PC-3 (cell line): ENCODE measurements around the gene GSG1L. TPM values are rescaled to one million over a fixed set of nuclear protein-coding genes. Genes with fewer than 3 reads are reported as not detected.

Source experiments
- ATAC-seq: fragments of 200-7000 bp; cut with Tn5 transposase; 2 replicates; pipeline ENCODE4 v1.9.1; 2020; ENCODE audit warnings: mild to moderate bottlenecking, moderate library complexity
- BruUV-seq: library from RNA; stranded (reverse); fragments of 400-500 nt; replicated peaks from 2 replicates; lab custom pipeline; 2021; lab: Mats Ljungman, UMichigan
- CTCF ChIA-PET: fragments of 300-600 bp; sonication (Branson Sonifier 250); formaldehyde crosslinking; loops from one replicate; lab custom pipeline; 2022; ENCODE audit warnings: antibody characterized with exemption; lab: Charles Lee
- POLR2A ChIA-PET: fragments of 300-600 bp; sonication (Branson Sonifier 250); formaldehyde crosslinking; loops from one replicate; lab custom pipeline; 2022; ENCODE audit warnings: antibody characterized with exemption; ENCODE audit not compliant: unreplicated experiment; lab: Charles Lee
- DNase-seq: peaks from one replicate; pipeline ENCODE4 v3.0.0-alpha.2; 2015
- H2AFZ ChIP-seq: fragments of 300-600 bp; sonication (generic); 2 replicates; pipeline ENCODE4 v1.6.0; 2016; ENCODE audit warnings: antibody characterized with exemption, low read length
- H3F3A ChIP-seq: fragments of 300-600 bp; sonication (generic); one replicate; pipeline ENCODE4 v1.6.0; 2017; ENCODE audit warnings: antibody characterized with exemption, low read length, control low read depth, mild to moderate bottlenecking; ENCODE audit not compliant: unreplicated experiment
- H3K27ac ChIP-seq: fragments of 300-600 bp; sonication (generic); 2 replicates; pipeline ENCODE4 v1.5.1; 2016; ENCODE audit warnings: mild to moderate bottlenecking, low read length
- H3K27me3 ChIP-seq: fragments of 300-600 bp; sonication (generic); 2 replicates; pipeline ENCODE4 v1.6.1; 2016; ENCODE audit warnings: low read length, mixed read lengths
- H3K36me3 ChIP-seq: fragments of 300-600 bp; sonication (generic); 2 replicates; pipeline ENCODE4 v1.6.1; 2016; ENCODE audit warnings: low read depth, mixed run types, low read length, mixed read lengths
- H3K4me1 ChIP-seq: fragments of 300-600 bp; sonication (generic); 2 replicates; pipeline ENCODE4 v1.5.1; 2016; ENCODE audit warnings: low read length; ENCODE audit not compliant: insufficient read depth
- H3K4me2 ChIP-seq: fragments of 300-600 bp; sonication (generic); 2 replicates; pipeline ENCODE4 v1.6.0; 2016; ENCODE audit warnings: low read length
- H3K4me3 ChIP-seq: fragments of 300-600 bp; sonication (generic); 2 replicates; pipeline ENCODE4 v1.5.1; 2016; ENCODE audit warnings: mild to moderate bottlenecking, low read length, mixed read lengths
- H3K79me2 ChIP-seq: fragments of 300-600 bp; sonication (generic); 2 replicates; pipeline ENCODE4 v1.6.1; 2017; ENCODE audit warnings: low read length, mixed read lengths
- H3K9ac ChIP-seq: fragments of 300-600 bp; sonication (generic); 2 replicates; pipeline ENCODE4 v1.6.0; 2016; ENCODE audit warnings: mild to moderate bottlenecking, low read length
- H3K9me2 ChIP-seq: fragments of 300-600 bp; sonication (generic); replicated peaks from 2 replicates; pipeline ENCODE4 v1.6.1; 2016; ENCODE audit warnings: mixed run types, low read length, mixed read lengths
- H3K9me3 ChIP-seq: fragments of 300-600 bp; sonication (generic); 2 replicates; pipeline ENCODE4 v1.6.1; 2016; ENCODE audit warnings: low read length, mixed read lengths
- H4K20me1 ChIP-seq: fragments of 300-600 bp; sonication (generic); 2 replicates; pipeline ENCODE4 v1.6.1; 2016; ENCODE audit warnings: low read length, mixed read lengths
- CTCF ChIP-seq: fragments of 300-600 bp; sonication (generic); conservative IDR thresholded peaks from 2 replicates; pipeline ENCODE4 v1.5.1; 2017; ENCODE audit warnings: antibody characterized with exemption, low read depth, mild to moderate bottlenecking, low read length
- EZH2 ChIP-seq: fragments of 300-600 bp; sonication (generic); IDR thresholded peaks from one replicate; pipeline ENCODE4 v1.6.1; 2017; ENCODE audit warnings: antibody characterized with exemption, mild to moderate bottlenecking, low read length; ENCODE audit not compliant: unreplicated experiment
- EZH2phosphoT487 ChIP-seq: fragments of 300-600 bp; sonication (generic); IDR thresholded peaks from 2 replicates; pipeline ENCODE4 v1.6.1; 2018; ENCODE audit warnings: mild to moderate bottlenecking, antibody characterized with exemption, low read length, borderline replicate concordance
- intact Hi-C: fragments of 100-400 bp; cut with micrococcal nuclease; formaldehyde crosslinking; loops from 2 replicates; pipeline ENCODE4 v1.9.0; 2023
- total RNA-seq: library from RNA; depleted of rRNA; stranded (reverse); fragments of >200 nt; gene quantifications from 2 replicates; pipeline ENCODE4 v1.2.3, GENCODE V29; 2014

The GSG1L gene
- total RNA-seq, 1 experiment from 2014 or later: not detected

DNA sequence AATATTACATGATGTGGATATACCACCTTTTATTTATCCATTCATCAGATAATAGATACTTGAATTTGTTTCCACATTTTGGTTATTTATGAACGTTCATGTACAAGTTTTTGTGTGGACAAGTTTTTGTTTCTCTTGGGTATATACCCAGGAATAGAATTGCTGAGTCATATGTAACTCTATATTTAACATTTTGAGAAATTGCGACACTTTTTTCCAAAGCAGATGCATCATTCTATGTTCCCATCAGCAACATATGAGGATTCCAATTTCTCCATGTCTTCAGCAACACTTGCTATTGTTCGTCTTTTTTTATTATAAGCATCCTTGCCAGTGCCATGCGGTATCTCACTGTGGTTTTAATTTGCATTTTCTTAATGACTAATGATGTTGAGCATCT, 93.9 kb downstream of the GSG1L start:
- TF ChIP-seq EZH2 (no peak), CTCF (no peak), EZH2phosphoT487 (no peak)
- Histone ChIP-seq H3K9me2 (no peaks in the 10 kb centered on the region), H3K9ac (no peak overlapping the region), H4K20me1 (no peaks in the 10 kb centered on the region), H3K27me3 (0 out of 2 replicates have a peak, but pooled peaks cover 3% of the 10 kb centered on the region), H3K4me3 (no peak overlapping the region), H3K4me1 (no peaks in the 10 kb centered on the region), H3F3A (no peaks in the 10 kb centered on the region), H3K79me2 (no peaks in the 10 kb centered on the region), H3K36me3 (no peaks in the 10 kb centered on the region), H3K9me3 (no peaks in the 10 kb centered on the region), H3K4me2 (no peak overlapping the region), H3K27ac (no peak overlapping the region), H2AFZ (no peak overlapping the region)
- ATAC-seq (no peak), DNase-seq (peak; percentile 13)
- BruUV-seq: no TSS peak
- ChIA-PET POLR2A (no interaction called here), CTCF (no interaction called here)
- intact Hi-C loops: no loop called here

- Histone ChIP-seq H3F3A (no peaks in the 10 kb centered on the region), H3K9me2 (no peaks in the 10 kb centered on the region), H2AFZ (no peak overlapping the region), H4K20me1 (no peaks in the 10 kb centered on the region), H3K4me1 (no peaks in the 10 kb centered on the region), H3K4me2 (no peak overlapping the region), H3K27me3 (peaks cover 11% of the 10 kb centered on the region; the same call in 1 of the 2 replicates), H3K9ac (no peak overlapping the region), H3K36me3 (no peaks in the 10 kb centered on the region), H3K27ac (no peak overlapping the region), H3K4me3 (no peak overlapping the region), H3K9me3 (no peaks in the 10 kb centered on the region), H3K79me2 (no peaks in the 10 kb centered on the region)
- no TSS peak for BruUV-seq
- TF ChIP-seq EZH2 (no peak), EZH2phosphoT487 (no peak), CTCF (no peak)
- ChIA-PET CTCF (no interaction called here), POLR2A (no interaction called here)
- DNase-seq (no peak), ATAC-seq (no peak)
- intact Hi-C loops: no loop called here
Measured at GRCh38 chr16:27967169-27967568, 96.3 kb downstream of the GSG1L start.

DNA sequence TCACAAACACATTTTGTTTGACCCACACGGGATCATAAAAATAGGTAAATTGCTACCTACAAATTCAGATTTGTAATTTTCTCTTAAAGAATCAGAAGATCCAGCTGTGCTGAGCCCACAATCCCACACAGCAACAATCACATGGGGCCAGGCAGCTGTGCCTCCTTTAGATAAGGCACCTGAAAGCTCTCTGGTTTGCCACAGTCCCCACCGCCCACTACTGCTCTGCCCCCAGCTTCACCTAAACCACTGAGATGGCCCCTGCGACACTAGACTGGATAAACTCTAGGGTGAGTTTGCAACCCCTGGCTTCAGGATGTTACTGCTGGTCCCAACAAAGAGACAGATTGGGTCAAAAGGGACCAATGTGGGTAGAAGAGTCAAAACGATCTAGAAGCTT, 96.8 kb downstream of the GSG1L start:
- ChIA-PET CTCF (no interaction called here), POLR2A (no interaction called here)
- Histone ChIP-seq H3K36me3 (no peaks in the 10 kb centered on the region), H3K4me3 (no peak overlapping the region), H3K4me1 (no peaks in the 10 kb centered on the region), H2AFZ (no peak overlapping the region), H3K4me2 (no peak overlapping the region), H4K20me1 (no peaks in the 10 kb centered on the region), H3K27ac (no peak overlapping the region), H3K9me3 (no peaks in the 10 kb centered on the region), H3K27me3 (peaks cover 11% of the 10 kb centered on the region; the same call in 1 of the 2 replicates), H3F3A (no peaks in the 10 kb centered on the region), H3K79me2 (no peaks in the 10 kb centered on the region), H3K9me2 (no peaks in the 10 kb centered on the region), H3K9ac (no peak overlapping the region)
- TF ChIP-seq EZH2phosphoT487 (no peak), CTCF (no peak), EZH2 (no peak)
- BruUV-seq: no TSS peak
- ATAC-seq (no peak), DNase-seq (no peak)
- intact Hi-C loops: no loop called here
